Measurements from ENCODE around the gene TRPM3. TPM values are rescaled to one million over a fixed set of nuclear protein-coding genes. Genes with fewer than 3 reads are reported as not detected.

Gene TRPM3
- total and polyA plus RNA-seq, 2 donors (not counting 1 experiment from before 2014, with no cell fraction given) = not detected

DNA sequence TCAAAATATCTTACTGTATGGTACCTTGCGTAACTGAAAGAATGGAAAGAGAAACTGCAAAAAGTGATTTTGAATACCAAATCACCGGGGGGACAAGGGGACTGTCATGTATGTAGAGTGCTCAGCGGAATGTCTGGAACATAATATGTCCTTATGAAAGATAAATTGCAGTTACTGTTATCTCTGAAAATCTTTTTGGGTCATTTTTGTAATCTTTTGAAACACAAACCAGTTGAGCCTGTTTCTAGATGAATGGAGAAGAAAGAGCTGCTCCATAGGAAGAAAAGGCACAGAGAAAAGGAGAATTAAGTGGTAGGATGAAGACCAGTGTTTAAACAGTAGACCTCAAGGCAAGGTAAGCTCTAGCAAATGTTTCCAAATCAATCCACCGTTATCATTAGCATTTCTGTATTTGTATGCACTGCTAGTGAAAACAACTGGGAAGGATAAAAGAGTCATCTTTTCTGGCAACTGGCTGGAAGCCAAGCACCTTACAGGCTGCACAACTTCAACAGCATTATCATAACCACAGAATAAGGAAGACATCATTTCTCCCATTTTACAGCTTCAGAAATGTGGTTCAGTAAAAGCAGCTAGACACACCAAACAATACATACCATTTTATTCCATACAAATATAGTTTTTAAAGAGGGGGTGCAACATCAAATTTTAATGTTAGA is 158.5 kb downstream of the TRPM3 start:
- no peak overlapping the region for H3K27ac Mint-ChIP-seq
- no peaks in the 10 kb centered on the region for H3K4me1 Mint-ChIP-seq
- no peak overlapping the region for H3K9ac ChIP-seq (ENCODE audit: low read length)

DNA sequence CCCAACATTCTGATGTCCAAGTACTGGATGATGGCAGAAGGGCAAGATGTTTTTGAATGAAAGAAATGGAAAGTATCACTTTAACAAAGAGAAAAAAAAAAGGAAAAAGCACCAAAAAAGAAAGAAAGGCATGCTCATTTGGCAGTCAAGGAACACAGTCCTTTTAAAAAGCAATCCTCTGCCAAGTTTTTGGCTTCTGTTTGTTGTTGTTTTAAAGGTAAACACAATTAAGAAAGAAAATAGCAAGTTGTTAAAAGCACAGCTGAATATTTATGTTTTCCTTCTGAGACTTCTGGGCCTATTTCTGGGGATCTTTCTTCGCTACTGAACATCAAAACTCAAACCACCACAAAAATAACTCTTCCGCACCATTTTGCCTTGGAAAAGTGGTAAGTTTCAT is 162.1 kb downstream of the TRPM3 start:
- intact Hi-C loops (cut with micrococcal nuclease) = no loop called here
- ATAC-seq (ENCODE audit: low read depth) = no peak
- CTCF ChIA-PET = no interaction called here
- no peak overlapping the region for H3K4me3 ChIP-seq (ENCODE audit: control extremely low read depth in 1 of 5, extremely low read depth in 1 of 5, insufficient read depth in 1 of 5, low read depth in 2 of 5, low read length in 4 of 5)
- H3K79me2 ChIP-seq (ENCODE audit: control insufficient read depth, insufficient read depth, low read length) = no peaks in the 10 kb centered on the region
- H3K9me3 Mint-ChIP-seq (ENCODE audit: insufficient read depth) = no peaks in the 10 kb centered on the region
- WGBS (ENCODE audit: insufficient coverage) = 100% methylated on average over 1 of the region's 2 CpGs
- no peak overlapping the region for H3K4me2 ChIP-seq (replicated peaks; ENCODE audit: low read depth, low read length, poor library complexity, severe bottlenecking)
- H3K27ac ChIP-seq (ENCODE audit: low read length in 2 of 2) = no peak overlapping the region
- no peak overlapping the region for H2AFZ ChIP-seq (ENCODE audit: insufficient read depth, low read depth, low read length, poor library complexity, severe bottlenecking)
- no peaks in the 10 kb centered on the region for H4K20me1 ChIP-seq (ENCODE audit: control insufficient read depth, insufficient read depth, low read length, poor library complexity, severe bottlenecking)
- H3K27me3 Mint-ChIP-seq = no peaks in the 10 kb centered on the region
- H3K4me1 ChIP-seq (ENCODE audit: control insufficient read depth in 2 of 2, insufficient read depth in 2 of 2, low read length in 2 of 2) = no peaks in the 10 kb centered on the region
- no peak for DNase-seq
- no peaks in the 10 kb centered on the region for H3K36me3 ChIP-seq (replicated peaks in 1 of 2; ENCODE audit: control extremely low read depth in 1 of 2, control insufficient read depth in 1 of 2, extremely low read depth in 1 of 2, insufficient read depth in 2 of 2, low read length in 1 of 2)
- TF ChIP-seq, protein P1, sequence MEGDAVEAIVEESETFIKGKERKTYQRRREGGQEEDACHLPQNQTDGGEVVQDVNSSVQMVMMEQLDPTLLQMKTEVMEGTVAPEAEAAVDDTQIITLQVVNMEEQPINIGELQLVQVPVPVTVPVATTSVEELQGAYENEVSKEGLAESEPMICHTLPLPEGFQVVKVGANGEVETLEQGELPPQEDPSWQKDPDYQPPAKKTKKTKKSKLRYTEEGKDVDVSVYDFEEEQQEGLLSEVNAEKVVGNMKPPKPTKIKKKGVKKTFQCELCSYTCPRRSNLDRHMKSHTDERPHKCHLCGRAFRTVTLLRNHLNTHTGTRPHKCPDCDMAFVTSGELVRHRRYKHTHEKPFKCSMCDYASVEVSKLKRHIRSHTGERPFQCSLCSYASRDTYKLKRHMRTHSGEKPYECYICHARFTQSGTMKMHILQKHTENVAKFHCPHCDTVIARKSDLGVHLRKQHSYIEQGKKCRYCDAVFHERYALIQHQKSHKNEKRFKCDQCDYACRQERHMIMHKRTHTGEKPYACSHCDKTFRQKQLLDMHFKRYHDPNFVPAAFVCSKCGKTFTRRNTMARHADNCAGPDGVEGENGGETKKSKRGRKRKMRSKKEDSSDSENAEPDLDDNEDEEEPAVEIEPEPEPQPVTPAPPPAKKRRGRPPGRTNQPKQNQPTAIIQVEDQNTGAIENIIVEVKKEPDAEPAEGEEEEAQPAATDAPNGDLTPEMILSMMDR (IDR thresholded peaks at IDR 0.05) = no peak
- no peak for TF ChIP-seq EZH2 (IDR thresholded peaks at IDR 0.05; ENCODE audit: borderline replicate concordance, insufficient read depth, low read depth, low read length, poor library complexity, severe bottlenecking)
- no peak overlapping the region for H3K4me3 Mint-ChIP-seq
- H3K4me1 Mint-ChIP-seq = no peaks in the 10 kb centered on the region
- H3K9ac ChIP-seq (ENCODE audit: low read length) = no peak overlapping the region
- POLR2A ChIA-PET = no interaction called here
- H3K9me3 ChIP-seq (ENCODE audit: control extremely low read depth in 1 of 3, control insufficient read depth in 2 of 3, insufficient read depth in 1 of 3, low read length in 2 of 3) = no peaks in the 10 kb centered on the region
- H3K27me3 ChIP-seq (replicated peaks in 1 of 4; ENCODE audit: control extremely low read depth in 1 of 4, control insufficient read depth in 3 of 4, insufficient read depth in 4 of 4, low read length in 3 of 4) = peaks cover 0 to 2% (median 0%) of the 10 kb centered on the region in 4 experiments
- no peak overlapping the region for H3K27ac Mint-ChIP-seq

More for the DNA sequence above, 158.5 kb downstream of the TRPM3 start:
- Histone ChIP-seq H3K4me1 (ENCODE audit: control insufficient read depth in 2 of 2, insufficient read depth in 2 of 2, low read length in 2 of 2) (no peaks in the 10 kb centered on the region), H3K27ac (ENCODE audit: low read length in 2 of 2) (no peak overlapping the region), H3K36me3 (replicated peaks in 1 of 2; ENCODE audit: control extremely low read depth in 1 of 2, control insufficient read depth in 1 of 2, extremely low read depth in 1 of 2, insufficient read depth in 2 of 2, low read length in 1 of 2) (no peaks in the 10 kb centered on the region), H4K20me1 (ENCODE audit: control insufficient read depth, insufficient read depth, low read length, poor library complexity, severe bottlenecking) (no peaks in the 10 kb centered on the region), H3K4me3 (ENCODE audit: control extremely low read depth in 1 of 5, extremely low read depth in 1 of 5, insufficient read depth in 1 of 5, low read depth in 2 of 5, low read length in 4 of 5) (no peak overlapping the region), H3K4me2 (replicated peaks; ENCODE audit: low read depth, low read length, poor library complexity, severe bottlenecking) (no peak overlapping the region), H3K9me3 (ENCODE audit: control extremely low read depth in 1 of 3, control insufficient read depth in 2 of 3, insufficient read depth in 1 of 3, low read length in 2 of 3) (peaks cover 0 to 2% (median 0%) of the 10 kb centered on the region in 3 donors), H2AFZ (ENCODE audit: insufficient read depth, low read depth, low read length, poor library complexity, severe bottlenecking) (no peak overlapping the region), H3K27me3 (replicated peaks in 1 of 4; ENCODE audit: control extremely low read depth in 1 of 4, control insufficient read depth in 3 of 4, insufficient read depth in 4 of 4, low read length in 3 of 4) (peaks cover 0 to 2% (median 0%) of the 10 kb centered on the region in 4 experiments), H3K79me2 (ENCODE audit: control insufficient read depth, insufficient read depth, low read length) (no peaks in the 10 kb centered on the region)
- WGBS (ENCODE audit: insufficient coverage) = 95% methylated on average over 2 of the region's 4 CpGs
- Mint-ChIP-seq H3K27me3 (no peaks in the 10 kb centered on the region), H3K4me3 (no peak overlapping the region), H3K9me3 (ENCODE audit: insufficient read depth) (no peaks in the 10 kb centered on the region)
- TF ChIP-seq EZH2 (IDR thresholded peaks at IDR 0.05; ENCODE audit: borderline replicate concordance, insufficient read depth, low read depth, low read length, poor library complexity, severe bottlenecking) = no peak
- TF ChIP-seq, protein P1 (IDR thresholded peaks at IDR 0.05) = no peak
- no peak for ATAC-seq (ENCODE audit: low read depth)
- ChIA-PET POLR2A (no interaction called here), CTCF (interaction anchor here (0.6 kb wide), 1 partner anchor 1071 kb away, joined by 3 read pairs; no protein-coding TSS in a partner anchor)
- DNase-seq = no peak
- intact Hi-C loops (cut with micrococcal nuclease) = no loop called here
